Left lung (tissue), 14 donors: Measurements from ENCODE around the gene CACNA1I. TPM values are rescaled to one million over a fixed set of nuclear protein-coding genes. Genes with fewer than 3 reads are reported as not detected.
A peak's percentile ranks its signal among the peaks of the same experiment; 100 is the strongest.
"Not testable (repeated sequence)": the region's sequence is repeated elsewhere in the genome, so short reads cannot be mapped to it uniquely, and the experiment has no call there.

Experiments
- ATAC-seq: fragments of 200-7000 bp; cut with Tn5 transposase; one replicate; pipeline ENCODE4 v1.9.1; 2020; ENCODE audit warnings: moderate library complexity
- DNase-seq, 4 donors: peaks; one replicate each; pipeline ENCODE4 v3.0.0-alpha.2; 2013 to 2020
- H3K27ac ChIP-seq, 2 donors: fragments of 200-600 bp; sonication (generic) in 1 of 2; one replicate each; pipeline versions ENCODE4 v1.5.0 to v1.8.0; 2020 to 2021
- H3K27me3 ChIP-seq, 2 donors: fragments of 200-600 bp; sonication (generic) in 1 of 2; one replicate each; pipeline versions ENCODE4 v1.5.0 to v1.8.0; 2020 to 2021
- H3K36me3 ChIP-seq, 2 donors: fragments of 200-600 bp; sonication (generic) in 1 of 2; one replicate each; pipeline versions ENCODE4 v1.5.0 to v1.8.0; 2020 to 2021
- H3K4me1 ChIP-seq, 2 donors: fragments of 200-600 bp; one replicate each; pipeline ENCODE4 v1.8.0; 2021
- H3K4me3 ChIP-seq, 2 donors: fragments of 200-600 bp; sonication (generic) in 1 of 2; one replicate each; pipeline versions ENCODE4 v1.5.0 to v1.8.0; 2020 to 2021; ENCODE audit warnings: mild to moderate bottlenecking in 1 of 2
- H3K9me3 ChIP-seq, 2 donors: fragments of 200-600 bp; sonication (generic) in 1 of 2; one replicate each; pipeline versions ENCODE4 v1.5.0 to v1.8.0; 2020 to 2021
- intact Hi-C, 2 donors: fragments of 100-400 bp; cut with DNase I; formaldehyde crosslinking; loops; one replicate each; pipeline versions ENCODE4 v1.11.2 to v1.14.2; 2022
- long read RNA-seq, 12 donors: library from polyadenylated mRNA in 2 of 12; unstranded in 2 of 12; transcript quantifications; one replicate each; pipeline ENCODE4 v2.0.0 and lab custom pipeline, GENCODE V29; 2019 to 2026
- polyA plus RNA-seq, 6 donors: library from polyadenylated mRNA; unstranded; fragments of 120-200 nt; gene quantifications; one replicate each; pipeline ENCODE4 v1.2.1, GENCODE V29; 2013; ENCODE audit not compliant: insufficient read length in 6 of 6
- total RNA-seq, 2 donors: library from RNA; stranded (reverse); fragmentation: NEBNext Ultra II Directional; extraction: Animal tissue kit (Norgen Biotek cat#: 25700); gene quantifications; one replicate each; pipeline ENCODE4 v1.2.1, GENCODE V29; 2021
- TF ChIP-seq, protein P1 (sequence below), 2 donors: fragments of 200-600 bp; sonication (generic) in 1 of 2; IDR thresholded peaks; one replicate each; pipeline versions ENCODE4 v1.5.0 to v1.8.0; 2021; ENCODE audit warnings: antibody characterized with exemption in 2 of 2
- donor health status: DM: no; HTN: yes; CAD: no.
- donor health status: DM: no; HTN: no; CAD: no.

Gene CACNA1I
- total RNA-seq = under 1 TPM; 0.03 to 0.10 TPM
- under 1 TPM; 0.07 to 0.35 (median 0.10) TPM for polyA plus RNA-seq
- long read RNA-seq, donor 1 = 0 reads
- long read RNA-seq, donor 2 = 0 reads
- long read RNA-seq, donor 3 = 0 reads
- long read RNA-seq, donor 4 = 0 reads
- long read RNA-seq, donor 5 = 0 reads
- long read RNA-seq, donor 6 = 0 reads
- long read RNA-seq, donor 7 = 0 reads
- long read RNA-seq, donor 8 = 0 reads
- long read RNA-seq, donor 9 = 0 reads
- long read RNA-seq, donor 10 = 0 reads
- long read RNA-seq, donor 11 = 0 reads
- long read RNA-seq, donor 12 = 0 reads

DNA sequence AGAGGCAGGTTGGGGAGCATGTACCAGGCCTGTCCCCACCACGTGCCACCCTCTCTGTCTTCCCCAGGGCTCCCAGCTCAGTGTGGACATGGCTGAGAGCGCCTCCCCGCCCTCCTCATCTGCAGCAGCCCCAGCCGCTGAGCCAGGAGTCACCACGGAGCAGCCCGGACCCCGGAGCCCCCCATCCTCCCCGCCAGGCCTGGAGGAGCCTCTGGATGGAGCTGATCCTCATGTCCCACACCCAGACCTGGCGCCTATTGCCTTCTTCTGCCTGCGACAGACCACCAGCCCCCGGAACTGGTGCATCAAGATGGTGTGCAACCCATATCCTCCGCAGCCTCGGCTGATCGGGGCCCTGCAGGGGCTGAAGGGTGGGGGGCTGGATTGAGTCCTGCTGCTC, at the start of gene CACNA1I:
Gene CACNA1I (plus strand): TSS at position 89 of the 400 bp plus-strand sequence. CDS start 0 bp downstream, at position 89.
- Histone ChIP-seq H3K36me3 (no peaks in the 10 kb centered on the region), H3K9me3 (no peaks in the 10 kb centered on the region), H3K27me3 (peaks cover 0 to 34% of the 10 kb centered on the region in 2 donors), H3K4me1 (no peaks in the 10 kb centered on the region), H3K4me3 (no peak within 1 kb of the TSS), H3K27ac (no peak within 1 kb of the TSS)
- TF ChIP-seq, protein P1, sequence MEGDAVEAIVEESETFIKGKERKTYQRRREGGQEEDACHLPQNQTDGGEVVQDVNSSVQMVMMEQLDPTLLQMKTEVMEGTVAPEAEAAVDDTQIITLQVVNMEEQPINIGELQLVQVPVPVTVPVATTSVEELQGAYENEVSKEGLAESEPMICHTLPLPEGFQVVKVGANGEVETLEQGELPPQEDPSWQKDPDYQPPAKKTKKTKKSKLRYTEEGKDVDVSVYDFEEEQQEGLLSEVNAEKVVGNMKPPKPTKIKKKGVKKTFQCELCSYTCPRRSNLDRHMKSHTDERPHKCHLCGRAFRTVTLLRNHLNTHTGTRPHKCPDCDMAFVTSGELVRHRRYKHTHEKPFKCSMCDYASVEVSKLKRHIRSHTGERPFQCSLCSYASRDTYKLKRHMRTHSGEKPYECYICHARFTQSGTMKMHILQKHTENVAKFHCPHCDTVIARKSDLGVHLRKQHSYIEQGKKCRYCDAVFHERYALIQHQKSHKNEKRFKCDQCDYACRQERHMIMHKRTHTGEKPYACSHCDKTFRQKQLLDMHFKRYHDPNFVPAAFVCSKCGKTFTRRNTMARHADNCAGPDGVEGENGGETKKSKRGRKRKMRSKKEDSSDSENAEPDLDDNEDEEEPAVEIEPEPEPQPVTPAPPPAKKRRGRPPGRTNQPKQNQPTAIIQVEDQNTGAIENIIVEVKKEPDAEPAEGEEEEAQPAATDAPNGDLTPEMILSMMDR (IDR thresholded peaks at IDR 0.05) = no peak
- intact Hi-C loops = no loop called here
- ATAC-seq (no peak), DNase-seq (no peak)

- DNase-seq = peak in 1 of 4 donors; percentile 58
- intact Hi-C loops, ATAC-seq, H3K27me3 ChIP-seq, H3K9me3 ChIP-seq: not testable (repeated sequence)
- Histone ChIP-seq H3K4me1 (peaks cover 23 to 70% of the 10 kb centered on the region in 2 donors), H3K36me3 (peaks cover 0 to 52% of the 10 kb centered on the region in 2 donors), H3K4me3 (peak overlapping the region; percentile 99 to 100), H3K27ac (peak overlapping the region; percentile 99)
These were observed 49.3 kb upstream of the CACNA1I start for GRCh38 chr22:39521106-39521885.

DNA sequence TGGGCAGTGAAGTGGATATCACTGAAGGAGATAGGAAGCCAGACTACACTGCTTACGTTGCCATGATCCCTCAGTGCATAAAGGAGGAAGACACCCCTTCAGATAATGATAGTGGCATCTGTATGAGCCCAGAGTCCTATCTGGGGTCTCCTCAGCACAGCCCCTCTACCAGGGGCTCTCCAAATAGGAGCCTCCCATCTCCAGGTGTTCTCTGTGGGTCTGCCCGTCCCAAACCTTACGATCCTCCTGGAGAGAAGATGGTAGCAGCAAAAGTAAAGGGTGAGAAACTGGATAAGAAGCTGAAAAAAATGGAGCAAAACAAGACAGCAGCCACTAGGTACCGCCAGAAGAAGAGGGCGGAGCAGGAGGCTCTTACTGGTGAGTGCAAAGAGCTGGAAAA, 48.5 kb upstream of the CACNA1I start:
- intact Hi-C loops, ATAC-seq, H3K9me3 ChIP-seq, H3K27me3 ChIP-seq: not testable (repeated sequence)
- peak in 1 of 4 donors; percentile 4 for DNase-seq
- H3K4me1 ChIP-seq = peaks cover 23 to 78% of the 10 kb centered on the region in 2 donors
- H3K27ac ChIP-seq = peak overlapping the region; percentile 59 to 99
- peak overlapping the region; percentile 99 to 100 for H3K4me3 ChIP-seq
- peaks cover 0 to 46% of the 10 kb centered on the region in 2 donors for H3K36me3 ChIP-seq

GRCh38 chr22:39522567-39523300, 47.8 kb upstream of the CACNA1I start:
- ATAC-seq (peak; percentile 2), DNase-seq (peak in 1 of 4 donors; percentile 34)
- no peaks in the 10 kb centered on the region for H3K27me3 ChIP-seq
- peaks cover 0 to 46% of the 10 kb centered on the region in 2 donors for H3K36me3 ChIP-seq
- TF ChIP-seq, protein P1 (IDR thresholded peaks at IDR 0.05) = no peak
- H3K4me3 ChIP-seq = peak overlapping the region; percentile 99 to 100
- no peaks in the 10 kb centered on the region for H3K9me3 ChIP-seq
- intact Hi-C loops = no loop called here
- H3K4me1 ChIP-seq = peaks cover 26 to 83% of the 10 kb centered on the region in 2 donors
- H3K27ac ChIP-seq = peak overlapping the region; percentile 59 to 99

GRCh38 chr22:39524089-39524752, 46.3 kb upstream of the CACNA1I start:
- TF ChIP-seq, protein P1 (IDR thresholded peaks at IDR 0.05) = no peak
- peaks cover 32 to 83% of the 10 kb centered on the region in 2 donors for H3K4me1 ChIP-seq
- no peak for ATAC-seq
- H3K9me3 ChIP-seq = no peaks in the 10 kb centered on the region
- intact Hi-C loops = no loop called here
- no peaks in the 10 kb centered on the region for H3K27me3 ChIP-seq
- no peak for DNase-seq
- H3K4me3 ChIP-seq = peak overlapping the region in 1 of 2 donors; percentile 100
- H3K36me3 ChIP-seq = peaks cover 0 to 60% of the 10 kb centered on the region in 2 donors
- peak overlapping the region in 1 of 2 donors; percentile 83 for H3K27ac ChIP-seq
